Right lobe of liver (tissue), 4 donors: Measurements from ENCODE around the gene S1PR3.

ENCODE experiments used
- POLR2A ChIP-seq: fragments of 450-650 bp; IDR thresholded peaks from one replicate; pipeline ENCODE4 v1.6.1; 2017; ENCODE audit warnings: antibody characterized with exemption, mild to moderate bottlenecking
- TF ChIP-seq, protein P1 (sequence below), 4 donors: fragments of 200-600 bp in 3 of 4; fragments of 450-650 bp in 1 of 4; IDR thresholded peaks; one replicate each; pipeline versions ENCODE4 v1.5.1 to v1.8.0; 2016 to 2022; ENCODE audit warnings: antibody characterized with exemption in 4 of 4, mild to moderate bottlenecking in 2 of 4
- donor health status: DM: no; HTN: no; CAD: no.
- donor health status: DM: no; HTN: no; CAD: no.
- donor health status: DM: no; HTN: yes; CAD: no.

DNA sequence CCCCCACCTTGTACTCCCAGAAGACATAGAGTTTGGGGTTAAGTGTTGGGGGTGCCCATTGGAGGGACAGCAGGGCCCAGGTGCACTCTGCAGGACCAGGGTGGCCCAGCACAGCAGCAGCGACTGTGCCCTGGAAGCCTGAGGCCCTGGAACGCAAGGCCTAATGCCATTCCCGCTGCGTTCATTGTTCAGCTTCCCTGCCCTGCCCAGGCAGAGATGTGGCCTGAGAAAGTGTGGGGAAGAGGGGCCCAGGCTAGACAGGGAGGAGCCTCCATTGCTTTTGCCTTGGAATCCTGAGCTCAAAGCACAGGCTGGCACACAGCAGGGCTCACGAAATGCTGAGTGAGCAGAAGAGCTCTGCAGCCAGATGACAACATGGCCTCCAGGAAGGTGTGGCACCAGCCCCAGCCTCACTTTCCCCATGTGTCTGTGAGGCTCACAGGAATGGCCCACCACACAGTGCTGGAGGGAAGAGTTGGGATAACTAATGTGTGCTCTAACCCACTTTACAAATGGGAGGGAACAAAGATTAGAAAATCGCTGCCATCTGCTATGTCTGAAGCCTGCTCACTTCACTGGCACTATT, 19.4 kb downstream of the S1PR3 start:
- TF ChIP-seq, protein P1, sequence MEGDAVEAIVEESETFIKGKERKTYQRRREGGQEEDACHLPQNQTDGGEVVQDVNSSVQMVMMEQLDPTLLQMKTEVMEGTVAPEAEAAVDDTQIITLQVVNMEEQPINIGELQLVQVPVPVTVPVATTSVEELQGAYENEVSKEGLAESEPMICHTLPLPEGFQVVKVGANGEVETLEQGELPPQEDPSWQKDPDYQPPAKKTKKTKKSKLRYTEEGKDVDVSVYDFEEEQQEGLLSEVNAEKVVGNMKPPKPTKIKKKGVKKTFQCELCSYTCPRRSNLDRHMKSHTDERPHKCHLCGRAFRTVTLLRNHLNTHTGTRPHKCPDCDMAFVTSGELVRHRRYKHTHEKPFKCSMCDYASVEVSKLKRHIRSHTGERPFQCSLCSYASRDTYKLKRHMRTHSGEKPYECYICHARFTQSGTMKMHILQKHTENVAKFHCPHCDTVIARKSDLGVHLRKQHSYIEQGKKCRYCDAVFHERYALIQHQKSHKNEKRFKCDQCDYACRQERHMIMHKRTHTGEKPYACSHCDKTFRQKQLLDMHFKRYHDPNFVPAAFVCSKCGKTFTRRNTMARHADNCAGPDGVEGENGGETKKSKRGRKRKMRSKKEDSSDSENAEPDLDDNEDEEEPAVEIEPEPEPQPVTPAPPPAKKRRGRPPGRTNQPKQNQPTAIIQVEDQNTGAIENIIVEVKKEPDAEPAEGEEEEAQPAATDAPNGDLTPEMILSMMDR (IDR thresholded peaks at IDR 0.05) = no peak
- no peak for TF ChIP-seq POLR2A
